ENCODE measurements around the gene RBL2. TPM values are rescaled to one million over a fixed set of nuclear protein-coding genes. Genes with fewer than 3 reads are reported as not detected.
"Not testable (repeated sequence)": the region's sequence is repeated elsewhere in the genome, so short reads cannot be mapped to it uniquely, and the experiment has no call there.

The RBL2 gene
- total RNA-seq, 2 experiments from 2014 or later, result 102 TPM

- H3K4me1 ChIP-seq (ENCODE audit: insufficient read depth, low read length), result peaks cover 6% of the 10 kb centered on the region
- no peak overlapping the region for H3K27ac ChIP-seq (ENCODE audit: low read depth in 1 of 2, low read length in 2 of 2)
- TF ChIP-seq CTCF (IDR thresholded peaks at IDR 0.05), result no peak
- H3K9me3 Mint-ChIP-seq, result no peaks in the 10 kb centered on the region
- H3K4me3 Mint-ChIP-seq, result no peak overlapping the region
- H3K27ac Mint-ChIP-seq, result no peak overlapping the region
- no peak for ATAC-seq (ENCODE audit: poor library complexity)
- no peaks in the 10 kb centered on the region for H3K36me3 ChIP-seq (ENCODE audit: insufficient read depth, low read length)
- no peaks in the 10 kb centered on the region for H3K9me3 ChIP-seq (ENCODE audit: control insufficient read depth in 1 of 2, insufficient read depth in 1 of 2, low read length in 2 of 2)
- POLR2A ChIA-PET, result no interaction called here
- H3K4me1 Mint-ChIP-seq (ENCODE audit: low read depth), result no peaks in the 10 kb centered on the region
- CTCF ChIA-PET, result no interaction called here
- no peak overlapping the region for H3K4me3 ChIP-seq (ENCODE audit: low read length)
- no peaks in the 10 kb centered on the region for H3K27me3 Mint-ChIP-seq
- H3K36me3 Mint-ChIP-seq (ENCODE audit: low read depth), result no peaks in the 10 kb centered on the region
- DNase-seq, result no peak
- intact Hi-C loops (cut with DNase I, micrococcal nuclease), result no loop called here
- no peaks in the 10 kb centered on the region for H3K27me3 ChIP-seq (ENCODE audit: control insufficient read depth in 1 of 2, insufficient read depth in 2 of 2, low read length in 2 of 2)
Measured at GRCh38 chr16:53534206-53534605, 99.9 kb downstream of the RBL2 start.

GRCh38 chr16:53537626-53538025 lies 103.4 kb downstream of the RBL2 start:
- peak in 1 of 14 experiments; percentile 54 for DNase-seq
- Histone ChIP-seq H3K27ac (ENCODE audit: low read depth in 1 of 2, low read length in 2 of 2) (no peak overlapping the region), H3K9me3 (ENCODE audit: control insufficient read depth in 1 of 2, insufficient read depth in 1 of 2, low read length in 2 of 2) (no peaks in the 10 kb centered on the region), H3K4me3 (ENCODE audit: low read length) (no peak overlapping the region), H3K4me1 (ENCODE audit: insufficient read depth, low read length) (peaks cover 6% of the 10 kb centered on the region), H3K36me3 (ENCODE audit: insufficient read depth, low read length) (no peaks in the 10 kb centered on the region), H3K27me3 (ENCODE audit: control insufficient read depth in 1 of 2, insufficient read depth in 2 of 2, low read length in 2 of 2) (no peaks in the 10 kb centered on the region)
- ChIA-PET CTCF (no interaction called here), POLR2A (no interaction called here)
- Mint-ChIP-seq H3K9me3 (no peaks in the 10 kb centered on the region), H3K27me3 (peaks cover 10% of the 10 kb centered on the region), H3K27ac (no peak overlapping the region), H3K36me3 (ENCODE audit: low read depth) (no peaks in the 10 kb centered on the region), H3K4me1 (ENCODE audit: low read depth) (peaks cover 5% of the 10 kb centered on the region), H3K4me3 (no peak overlapping the region)
- no peak for ATAC-seq (ENCODE audit: poor library complexity)
- intact Hi-C loops (cut with DNase I, micrococcal nuclease), result no loop called here
- no peak for TF ChIP-seq CTCF (IDR thresholded peaks at IDR 0.05)

- H3K9me3 Mint-ChIP-seq; H3K27ac Mint-ChIP-seq; H3K27ac ChIP-seq (ENCODE audit: low read depth in 1 of 2, low read length in 2 of 2); POLR2A ChIA-PET; H3K9me3 ChIP-seq (ENCODE audit: control insufficient read depth in 1 of 2, insufficient read depth in 1 of 2, low read length in 2 of 2); H3K4me3 ChIP-seq (ENCODE audit: low read length); intact Hi-C loops (cut with DNase I, micrococcal nuclease); DNase-seq; H3K4me3 Mint-ChIP-seq; H3K27me3 ChIP-seq (ENCODE audit: control insufficient read depth in 1 of 2, insufficient read depth in 2 of 2, low read length in 2 of 2); CTCF ChIA-PET; ATAC-seq (ENCODE audit: poor library complexity); H3K4me1 ChIP-seq (ENCODE audit: insufficient read depth, low read length); H3K36me3 Mint-ChIP-seq (ENCODE audit: low read depth); H3K36me3 ChIP-seq (ENCODE audit: insufficient read depth, low read length): not testable (repeated sequence)
- H3K4me1 Mint-ChIP-seq (ENCODE audit: low read depth), result peaks cover 12% of the 10 kb centered on the region
- H3K27me3 Mint-ChIP-seq, result peaks cover 11% of the 10 kb centered on the region
Measured at GRCh38 chr16:53539346-53539745, 105.1 kb downstream of the RBL2 start.

GRCh38 chr16:53539759-53540718 lies 105.8 kb downstream of the RBL2 start:
- H3K9me3 ChIP-seq (ENCODE audit: control insufficient read depth in 1 of 2, insufficient read depth in 1 of 2, low read length in 2 of 2); H3K4me3 ChIP-seq (ENCODE audit: low read length); H3K27ac Mint-ChIP-seq; H3K27me3 ChIP-seq (ENCODE audit: control insufficient read depth in 1 of 2, insufficient read depth in 2 of 2, low read length in 2 of 2); H3K27ac ChIP-seq (ENCODE audit: low read depth in 1 of 2, low read length in 2 of 2); H3K4me1 ChIP-seq (ENCODE audit: insufficient read depth, low read length); POLR2A ChIA-PET; H3K36me3 Mint-ChIP-seq (ENCODE audit: low read depth); DNase-seq; H3K36me3 ChIP-seq (ENCODE audit: insufficient read depth, low read length); H3K9me3 Mint-ChIP-seq; H3K4me3 Mint-ChIP-seq; ATAC-seq (ENCODE audit: poor library complexity): not testable (repeated sequence)
- Mint-ChIP-seq H3K4me1 (ENCODE audit: low read depth) (peaks cover 19% of the 10 kb centered on the region), H3K27me3 (peaks cover 11% of the 10 kb centered on the region)
- intact Hi-C loops (cut with DNase I, micrococcal nuclease), result loop anchor here in 1 of 2 experiments (10.0 kb wide), 1 partner anchor 1395 kb away; the partner anchor contains the start of gene IRX5
- CTCF ChIA-PET, result interaction anchor here (0.6 kb wide), 1 partner anchor 17 kb away, joined by 3 read pairs; no protein-coding TSS in a partner anchor

Other genes with a start within 250 kb of the RBL2 start
- 10 to 100 TPM; 51.2 to 53.3 TPM for gene AKTIP, start 68.7 kb downstream of the RBL2 start, total RNA-seq